Neutrophil (primary cell): ENCODE measurements around the gene MAP3K13.
"Not testable (repeated sequence)": the region's sequence is repeated elsewhere in the genome, so short reads cannot be mapped to it uniquely, and the experiment has no call there.

ENCODE experiments used
- H3K27ac ChIP-seq: fragments of 200-600 bp; sonication (generic); 2 replicates; pipeline ENCODE4 v1.5.1; 2016; ENCODE audit warnings: mild to moderate bottlenecking, moderate library complexity
- H3K27me3 ChIP-seq: fragments of 200-600 bp; sonication (generic); 2 replicates; pipeline ENCODE4 v1.6.0; 2016; ENCODE audit warnings: mild to moderate bottlenecking
- H3K36me3 ChIP-seq: fragments of 200-600 bp; sonication (generic); 2 replicates; pipeline ENCODE4 v1.5.1; 2017
- H3K4me1 ChIP-seq, 2 experiments: fragments of 200-600 bp in 1 of 2; sonication (generic) in 1 of 2; 1 replicate in 1 of 2; 2 replicates in 1 of 2; pipeline versions ENCODE4 v1.5.1 to v1.6.1; 2013 to 2016; ENCODE audit warnings: low read depth in 1 of 2, low read length in 1 of 2, mild to moderate bottlenecking in 1 of 2, moderate library complexity in 1 of 2; ENCODE audit not compliant: control insufficient read depth in 1 of 2, insufficient read depth in 1 of 2
- H3K4me3 ChIP-seq, 2 experiments: fragments of 200-600 bp in 1 of 2; sonication (generic) in 1 of 2; 1 replicate in 1 of 2; 2 replicates in 1 of 2; pipeline ENCODE4 v1.5.1; 2013 to 2016; ENCODE audit warnings: low read depth in 1 of 2, low read length in 1 of 2, mild to moderate bottlenecking in 1 of 2, moderate library complexity in 1 of 2
- H3K9me3 ChIP-seq: fragments of 200-600 bp; sonication (generic); 2 replicates; pipeline ENCODE4 v1.5.1; 2016
- CTCF ChIP-seq: fragments of 200-600 bp; sonication (generic); IDR thresholded peaks from 2 replicates; pipeline ENCODE4 v1.5.1; 2016; ENCODE audit warnings: antibody characterized with exemption

MAP3K13 gene

DNA sequence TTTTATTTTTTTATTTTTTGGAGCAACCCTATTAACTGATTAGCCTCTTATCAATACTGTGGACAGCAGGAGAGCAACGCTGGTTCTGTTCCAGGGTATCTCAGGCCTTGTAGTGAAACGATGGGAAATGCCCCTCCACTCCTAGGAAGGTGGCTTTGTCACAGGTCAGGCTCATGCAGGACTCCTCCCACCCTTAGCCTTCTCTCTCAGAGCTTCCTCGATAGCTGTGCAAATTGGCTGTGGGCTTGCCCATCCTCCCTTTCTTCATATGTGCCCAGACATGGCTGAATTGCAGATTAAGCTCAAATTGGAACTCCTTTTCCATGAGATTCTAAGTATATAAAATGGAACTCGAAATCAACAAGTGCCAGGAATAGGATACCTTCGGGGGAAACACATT, 97.4 kb downstream of the MAP3K13 start:
- Histone ChIP-seq H3K27me3 (no peaks in the 10 kb centered on the region), H3K27ac (no peak overlapping the region), H3K9me3 (no peaks in the 10 kb centered on the region), H3K4me1 (no peaks in the 10 kb centered on the region), H3K4me3 (no peak overlapping the region), H3K36me3 (no peaks in the 10 kb centered on the region)
- TF ChIP-seq CTCF = no peak

- no peak overlapping the region for H3K27ac ChIP-seq
- H3K9me3 ChIP-seq = no peaks in the 10 kb centered on the region
- no peaks in the 10 kb centered on the region for H3K36me3 ChIP-seq
- TF ChIP-seq CTCF = no peak
- H3K27me3 ChIP-seq = no peaks in the 10 kb centered on the region
- no peaks in the 10 kb centered on the region for H3K4me1 ChIP-seq
- no peak overlapping the region for H3K4me3 ChIP-seq
These were observed 97.9 kb downstream of the MAP3K13 start for GRCh38 chr3:185460719-185461350.

- H3K27me3 ChIP-seq = no peaks in the 10 kb centered on the region
- no peak for TF ChIP-seq CTCF
- no peaks in the 10 kb centered on the region for H3K9me3 ChIP-seq
- no peaks in the 10 kb centered on the region for H3K36me3 ChIP-seq
- H3K4me1 ChIP-seq = no peaks in the 10 kb centered on the region
- H3K4me3 ChIP-seq = no peak overlapping the region
- H3K27ac ChIP-seq = no peak overlapping the region
These were observed 102.5 kb downstream of the MAP3K13 start for GRCh38 chr3:185465471-185465870.

DNA sequence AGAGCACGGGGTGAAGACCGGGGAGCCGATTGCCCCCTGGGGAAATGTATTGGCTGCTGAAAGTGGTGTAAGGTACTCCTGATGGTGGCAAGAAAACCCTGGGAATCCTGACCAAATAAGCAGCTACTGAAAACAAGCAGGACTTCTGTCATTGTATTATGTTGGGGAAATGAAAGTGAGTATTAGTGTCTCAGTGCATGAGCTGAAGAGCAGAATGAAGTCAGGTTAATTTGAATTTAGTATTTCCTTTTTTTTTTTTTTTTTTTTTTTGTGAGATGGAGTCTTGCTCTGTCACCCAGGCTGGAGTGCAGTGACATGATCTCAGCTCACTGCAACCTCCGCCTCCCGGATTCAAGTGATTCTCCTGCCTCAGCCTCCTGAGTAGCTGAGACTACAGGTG, 103.2 kb downstream of the MAP3K13 start:
- H3K4me3 ChIP-seq, H3K36me3 ChIP-seq, H3K27me3 ChIP-seq, H3K27ac ChIP-seq, H3K9me3 ChIP-seq, H3K4me1 ChIP-seq: not testable (repeated sequence)

DNA sequence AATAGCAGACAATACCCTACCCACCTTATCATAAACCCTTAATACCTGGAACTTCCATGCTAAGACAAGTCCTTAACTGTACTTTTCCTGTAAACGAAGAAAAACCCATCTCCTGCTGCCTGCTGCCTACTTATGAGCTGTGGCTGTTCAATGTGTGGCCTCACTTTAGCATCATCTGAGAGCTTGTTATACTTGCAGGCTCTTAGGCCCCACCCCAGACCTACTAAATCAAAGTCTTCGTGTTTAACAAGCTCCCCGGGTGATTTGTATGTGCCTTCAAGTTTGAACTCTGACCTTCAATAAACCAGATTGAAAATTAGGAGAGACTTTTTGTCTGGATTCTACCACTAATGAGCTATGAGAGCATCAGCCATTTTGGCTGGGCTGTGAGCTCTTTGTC, 106.6 kb downstream of the MAP3K13 start:
- TF ChIP-seq CTCF = no peak
- Histone ChIP-seq H3K27me3 (no peaks in the 10 kb centered on the region), H3K9me3 (no peaks in the 10 kb centered on the region), H3K36me3 (no peaks in the 10 kb centered on the region), H3K27ac (no peak overlapping the region), H3K4me1 (no peaks in the 10 kb centered on the region), H3K4me3 (no peak overlapping the region)

- H3K36me3 ChIP-seq = no peaks in the 10 kb centered on the region
- H3K27ac ChIP-seq = no peak overlapping the region
- TF ChIP-seq CTCF = no peak
- no peaks in the 10 kb centered on the region for H3K9me3 ChIP-seq
- no peak overlapping the region for H3K4me3 ChIP-seq
- H3K27me3 ChIP-seq = no peaks in the 10 kb centered on the region
- no peaks in the 10 kb centered on the region for H3K4me1 ChIP-seq
These were observed 107.4 kb downstream of the MAP3K13 start for GRCh38 chr3:185470323-185470722.
